HepG2 (cell line): ENCODE results near the gene HYAL1. TPM values are rescaled to one million over a fixed set of nuclear protein-coding genes. Genes with fewer than 3 reads are reported as not detected.

Experiments used
- ARID5B ChIP-seq: IDR thresholded peaks from 2 replicates; pipeline ENCODE4 v1.4.0; 2020; ENCODE audit warnings: mild to moderate bottlenecking, missing genetic modification reagents
- DMAP1 ChIP-seq: IDR thresholded peaks from 2 replicates; pipeline ENCODE4 v1.6.1; 2016
- GATA4 ChIP-seq: sonication (generic); IDR thresholded peaks from 2 replicates; pipeline ENCODE4 v1.6.1; 2016; ENCODE audit warnings: antibody characterized with exemption, low read depth, borderline replicate concordance
- HNF1B ChIP-seq: sonication (generic); formaldehyde crosslinking; IDR thresholded peaks from 2 replicates; pipeline ENCODE4 v1.5.1; 2020; ENCODE audit warnings: mild to moderate bottlenecking, moderate library complexity, missing genetic modification reagents
- HNF4A ChIP-seq: sonication (generic); formaldehyde crosslinking; IDR thresholded peaks from 2 replicates; pipeline ENCODE4 v1.4.0; 2020; ENCODE audit warnings: missing genetic modification reagents
- HOXA3 ChIP-seq: sonication (generic); formaldehyde crosslinking; IDR thresholded peaks from 2 replicates; pipeline ENCODE4 v1.5.0; 2020; ENCODE audit warnings: missing genetic modification reagents
- JUN ChIP-seq: sonication (generic); formaldehyde crosslinking; IDR thresholded peaks from 2 replicates; pipeline ENCODE4 v1.4.0; 2020; ENCODE audit warnings: mild to moderate bottlenecking, missing genetic modification reagents
- KAT8 ChIP-seq: IDR thresholded peaks from 2 replicates; pipeline ENCODE4 v1.6.1; 2016; ENCODE audit warnings: missing genetic modification reagents, missing compliant biosample characterization
- MED13 ChIP-seq: sonication (generic); formaldehyde crosslinking; IDR thresholded peaks from 2 replicates; pipeline ENCODE4 v1.5.0; 2020; ENCODE audit warnings: missing genetic modification reagents
- NR1H2 ChIP-seq: sonication (generic); formaldehyde crosslinking; IDR thresholded peaks from 2 replicates; pipeline ENCODE4 v1.8.1; 2022; ENCODE audit warnings: low read depth, missing genetic modification reagents, borderline replicate concordance
- POGK ChIP-seq: sonication (generic); formaldehyde crosslinking; conservative IDR thresholded peaks from 2 replicates; pipeline ENCODE4 v1.8.0; 2022; ENCODE audit warnings: mild to moderate bottlenecking, moderate library complexity, missing genetic modification reagents
- POLR2G ChIP-seq: fragments of 200-400 bp; formaldehyde crosslinking; IDR thresholded peaks from 2 replicates; pipeline ENCODE4 v1.6.1; 2018; ENCODE audit warnings: mild to moderate bottlenecking, low read depth, low read length, moderate library complexity
- PREB ChIP-seq: sonication (generic); formaldehyde crosslinking; IDR thresholded peaks from 2 replicates; pipeline ENCODE4 v1.4.0; 2020; ENCODE audit warnings: missing genetic modification reagents
- RBM39 ChIP-seq: fragments of 200-400 bp; formaldehyde crosslinking; IDR thresholded peaks from one replicate; pipeline ENCODE4 v1.6.1; 2018; ENCODE audit warnings: antibody characterized with exemption, mild to moderate bottlenecking, low read depth, low read length; ENCODE audit not compliant: poor library complexity, severe bottlenecking
- RCOR2 ChIP-seq: IDR thresholded peaks from 2 replicates; pipeline ENCODE4 v1.6.1; 2016; ENCODE audit warnings: missing biosample characterization, missing genetic modification reagents
- ZNF124 ChIP-seq: sonication (generic); formaldehyde crosslinking; IDR thresholded peaks from 2 replicates; pipeline ENCODE4 v1.4.0; 2020; ENCODE audit warnings: missing genetic modification reagents
- ZNF207 ChIP-seq: fragments of 450-650 bp; IDR thresholded peaks from 2 replicates; pipeline ENCODE4 v1.6.1; 2016; ENCODE audit warnings: antibody characterized with exemption, borderline replicate concordance
- ZNF614 ChIP-seq: IDR thresholded peaks from 2 replicates; pipeline ENCODE4 v1.6.1; 2018; ENCODE audit warnings: missing biosample characterization, missing genetic modification reagents, inconsistent platforms, borderline replicate concordance
- ZNF777 ChIP-seq: sonication (generic); formaldehyde crosslinking; IDR thresholded peaks from 2 replicates; pipeline ENCODE4 v1.4.0; 2020; ENCODE audit warnings: missing genetic modification reagents
- ZNF841 ChIP-seq: sonication (generic); formaldehyde crosslinking; IDR thresholded peaks from 2 replicates; pipeline ENCODE4 v1.8.1; 2023; ENCODE audit warnings: missing genetic modification reagents, borderline replicate concordance
- polyA plus RNA-seq, 8 experiments: library from polyadenylated mRNA; depleted of rRNA in 3 of 8; stranded (reverse) in 7 of 8; unstranded in 1 of 8; fragments of >200 nt; fragmentation: Illumina TruSeq in 4 of 8; extraction: Trizol in 4 of 8; gene quantifications; 2 replicates each; pipeline versions ENCODE4 v1.2.1 to v1.2.3, GENCODE V29; 2011 to 2016; ENCODE audit warnings: low read depth in 4 of 8, missing spikeins in 1 of 8, mixed read lengths in 1 of 8; ENCODE audit not compliant: insufficient read depth in 1 of 8
- total RNA-seq, 5 experiments: library from RNA; depleted of rRNA; stranded (reverse); fragments of >200 nt; fragmentation: Illumina TruSeq; extraction: Trizol; gene quantifications; 2 replicates each; pipeline ENCODE4 v1.2.3, GENCODE V29; 2016; ENCODE audit warnings: low read depth in 1 of 5

The HYAL1 gene
- total and polyA plus RNA-seq, 2 of the 13 experiments (the other 11 are each of a cell fraction or from before 2014, with no cell fraction given): 76.5 to 193 TPM

GRCh38 chr3:50271314-50271936 lies 31.9 kb downstream of the HYAL1 start (continued):
- TF ChIP-seq HNF1B: 0 out of 2 replicates have a peak, but pooled peaks have one; percentile 51
- TF ChIP-seq ZNF614 (CRISPR knock-in tag): peak; percentile 91; the same call in 1 of the 2 replicates
- peak; percentile 49; the same call in 1 of the 2 replicates for TF ChIP-seq HOXA3 (CRISPR knock-in tag)
- TF ChIP-seq GATA4: peak; percentile 71; the same call in 1 of the 2 replicates
- TF ChIP-seq KAT8 (CRISPR knock-in tag): peak; percentile 33; the same call in 1 of the 2 replicates
- TF ChIP-seq ARID5B (CRISPR knock-in tag): peak; percentile 69
- TF ChIP-seq HNF4A (CRISPR knock-in tag): peak; percentile 75
- peak; percentile 56; the same call in 1 of the 2 replicates for TF ChIP-seq POGK (CRISPR knock-in tag)
- peak; percentile 12 for TF ChIP-seq RBM39
- no peak for TF ChIP-seq PREB
- 0 out of 2 replicates have a peak, but pooled peaks have one; percentile 36 for TF ChIP-seq ZNF124
- no peak for TF ChIP-seq ZNF841
- TF ChIP-seq NR1H2 (CRISPR knock-in tag): no peak
- TF ChIP-seq POLR2G: peak; percentile 48; the same call in 1 of the 2 replicates
- TF ChIP-seq ZNF207: no peak
- TF ChIP-seq ZNF777 (CRISPR knock-in tag): no peak
- TF ChIP-seq MED13 (CRISPR knock-in tag): 0 out of 2 replicates have a peak, but pooled peaks have one; percentile 18
- no peak for TF ChIP-seq JUN (CRISPR knock-in tag)
- peak; percentile 40; the same call in 1 of the 2 replicates for TF ChIP-seq RCOR2 (CRISPR knock-in tag)
- TF ChIP-seq DMAP1 (CRISPR knock-in tag): peak; percentile 60
